ENCODE data around the gene MEI1.
"Not testable (repeated sequence)": the region's sequence is repeated elsewhere in the genome, so short reads cannot be mapped to it uniquely, and the experiment has no call there.

Gene MEI1

DNA sequence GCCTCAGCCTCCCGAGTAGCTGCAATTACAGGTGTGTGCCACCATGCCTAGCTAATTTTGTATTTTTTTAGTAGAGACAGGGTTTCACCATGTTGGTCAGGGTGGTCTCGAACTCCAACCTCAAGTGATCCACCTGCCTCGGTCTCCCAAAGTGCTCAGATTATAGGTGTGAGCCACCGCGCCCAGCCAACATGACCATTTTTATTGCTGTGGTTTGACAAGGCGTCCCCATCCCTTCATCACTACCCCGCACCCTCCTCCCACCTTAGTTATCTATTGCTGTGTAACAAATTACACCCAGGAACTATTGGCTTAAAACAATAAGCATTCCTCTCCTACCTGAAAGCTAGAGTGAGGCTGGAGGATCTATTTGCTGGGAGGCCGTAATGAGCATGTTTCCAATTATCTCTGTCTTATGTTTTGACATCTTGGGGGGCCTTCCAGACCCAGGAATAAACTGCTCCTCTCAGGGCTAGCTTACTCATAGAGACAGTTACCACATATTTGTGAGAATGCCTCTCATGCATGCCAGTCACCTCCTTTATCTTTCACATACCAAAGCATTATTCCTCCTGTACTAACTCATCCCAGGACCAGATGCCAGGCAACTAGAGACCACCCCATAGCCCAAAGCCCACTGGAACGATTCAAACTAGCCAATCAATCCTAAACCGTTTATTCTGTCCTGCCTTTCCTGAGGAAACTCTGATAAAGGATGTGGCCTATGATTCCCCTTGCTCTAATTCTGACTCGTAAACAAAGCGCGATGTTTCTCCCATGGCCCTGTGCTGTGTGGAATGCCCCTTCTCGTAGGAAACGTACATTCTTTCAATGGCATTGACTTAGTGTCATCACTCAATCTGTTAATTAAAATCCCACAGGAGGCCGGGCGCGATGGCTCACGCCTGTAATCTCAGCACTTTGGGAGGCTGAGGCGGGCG lies 30.1 kb upstream of the MEI1 start:
- TF ChIP-seq, protein P1, sequence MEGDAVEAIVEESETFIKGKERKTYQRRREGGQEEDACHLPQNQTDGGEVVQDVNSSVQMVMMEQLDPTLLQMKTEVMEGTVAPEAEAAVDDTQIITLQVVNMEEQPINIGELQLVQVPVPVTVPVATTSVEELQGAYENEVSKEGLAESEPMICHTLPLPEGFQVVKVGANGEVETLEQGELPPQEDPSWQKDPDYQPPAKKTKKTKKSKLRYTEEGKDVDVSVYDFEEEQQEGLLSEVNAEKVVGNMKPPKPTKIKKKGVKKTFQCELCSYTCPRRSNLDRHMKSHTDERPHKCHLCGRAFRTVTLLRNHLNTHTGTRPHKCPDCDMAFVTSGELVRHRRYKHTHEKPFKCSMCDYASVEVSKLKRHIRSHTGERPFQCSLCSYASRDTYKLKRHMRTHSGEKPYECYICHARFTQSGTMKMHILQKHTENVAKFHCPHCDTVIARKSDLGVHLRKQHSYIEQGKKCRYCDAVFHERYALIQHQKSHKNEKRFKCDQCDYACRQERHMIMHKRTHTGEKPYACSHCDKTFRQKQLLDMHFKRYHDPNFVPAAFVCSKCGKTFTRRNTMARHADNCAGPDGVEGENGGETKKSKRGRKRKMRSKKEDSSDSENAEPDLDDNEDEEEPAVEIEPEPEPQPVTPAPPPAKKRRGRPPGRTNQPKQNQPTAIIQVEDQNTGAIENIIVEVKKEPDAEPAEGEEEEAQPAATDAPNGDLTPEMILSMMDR (IDR thresholded peaks at IDR 0.05; ENCODE audit: low read depth, low read length) = no peak
- H3K4me3 ChIP-seq (ENCODE audit: low read depth, low read length) = no peak overlapping the region

DNA sequence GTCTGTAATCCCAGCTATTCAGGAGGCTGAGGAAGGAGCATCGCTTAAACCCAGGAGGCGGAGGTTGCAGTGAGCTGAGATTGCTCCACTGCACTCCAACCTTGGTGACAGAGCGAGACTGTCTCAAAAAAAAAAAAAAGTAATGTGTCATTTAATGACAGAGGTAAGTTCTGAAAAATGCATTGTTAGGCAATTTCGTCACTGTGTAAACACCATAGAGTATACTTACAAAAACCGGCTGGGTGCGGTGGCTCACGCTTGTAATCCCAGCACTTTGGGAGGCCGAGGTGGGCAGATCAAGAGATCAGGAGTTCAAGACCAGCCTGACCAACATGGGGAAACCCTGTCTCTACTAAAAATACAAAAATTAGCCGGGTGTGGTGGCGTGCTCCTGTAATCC lies 27.2 kb upstream of the MEI1 start:
- H3K4me3 ChIP-seq (ENCODE audit: low read depth, low read length) = not testable (repeated sequence)

DNA sequence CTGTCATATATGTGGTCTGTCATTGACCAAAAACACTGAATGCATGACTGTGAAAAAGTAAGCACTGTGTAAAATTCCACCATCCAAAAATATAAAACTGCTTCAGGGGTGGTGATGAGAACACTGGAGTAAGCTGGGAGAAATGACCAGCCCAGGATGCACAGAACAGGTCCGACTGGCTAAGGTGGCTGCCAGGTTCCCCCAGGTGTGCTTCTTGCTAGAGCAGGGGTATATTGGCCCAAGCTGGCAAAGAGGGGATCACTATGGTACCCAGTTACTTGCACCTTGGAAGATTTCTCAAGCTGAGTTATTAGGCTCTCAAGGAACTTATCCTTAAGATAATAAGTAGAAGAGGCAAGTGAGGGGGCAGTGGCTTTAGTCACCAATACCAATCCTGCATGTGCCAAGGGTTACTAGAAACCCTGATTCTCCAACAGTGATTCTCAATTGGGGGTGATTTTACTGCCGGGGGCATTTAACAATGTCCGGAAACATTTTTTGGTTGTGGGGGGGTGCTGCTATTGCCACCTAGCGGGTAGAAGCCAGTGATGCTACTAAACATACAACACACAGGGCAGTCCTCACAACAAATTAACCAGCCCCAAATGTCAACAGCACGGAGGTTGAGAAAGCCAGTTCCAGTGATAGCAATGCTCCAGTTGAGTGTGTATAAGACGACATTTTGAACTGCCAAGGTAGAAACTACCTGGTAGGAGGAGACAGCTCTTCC lies 26.4 kb upstream of the MEI1 start:
- TF ChIP-seq, protein P1 (IDR thresholded peaks at IDR 0.05; ENCODE audit: low read depth, low read length) = no peak
- H3K4me3 ChIP-seq (ENCODE audit: low read depth, low read length) = no peak overlapping the region

DNA sequence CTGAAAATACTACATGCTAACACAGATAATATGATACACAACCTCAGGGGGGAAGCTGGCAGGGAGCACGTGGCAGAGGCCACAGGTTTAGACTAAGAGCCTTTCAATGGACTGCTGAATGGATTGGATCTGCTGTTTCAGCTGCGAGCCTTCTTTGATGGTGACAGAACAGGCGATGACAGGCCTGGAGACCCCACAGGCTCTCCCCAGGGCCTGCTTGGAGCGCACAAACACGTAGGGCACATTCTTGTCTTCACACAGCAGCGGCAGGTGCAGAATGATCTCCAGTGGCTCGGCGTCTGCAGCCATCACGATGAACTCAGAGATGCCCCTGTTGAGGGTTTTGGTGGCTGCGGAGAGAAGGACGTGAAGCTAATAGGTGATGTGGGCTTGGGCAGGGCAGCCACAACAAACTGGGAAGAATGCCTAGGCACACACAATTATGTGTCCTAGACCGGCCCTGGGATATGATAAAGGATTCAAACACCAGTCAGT lies 24.4 kb upstream of the MEI1 start:
- TF ChIP-seq, protein P1 (IDR thresholded peaks at IDR 0.05; ENCODE audit: low read depth, low read length) = no peak
- no peak overlapping the region for H3K4me3 ChIP-seq (ENCODE audit: low read depth, low read length)

DNA sequence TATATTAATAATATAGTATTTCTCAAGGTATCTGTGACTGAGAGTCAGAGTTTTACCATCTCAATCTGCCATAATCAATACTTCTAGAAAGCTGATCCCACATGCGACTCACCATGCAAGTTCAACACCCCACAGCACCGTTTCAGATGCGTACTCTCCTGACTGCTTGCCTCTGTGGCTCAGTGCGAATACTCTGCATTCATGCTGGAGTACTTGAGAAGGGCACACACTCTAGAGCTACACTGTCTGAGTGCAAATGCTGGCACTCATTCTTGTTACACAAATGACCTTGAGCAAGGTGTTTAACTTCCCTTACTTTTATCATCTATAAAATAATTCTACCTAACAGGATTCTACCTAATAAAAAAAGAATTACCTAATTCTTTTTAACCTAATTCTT lies 23.2 kb upstream of the MEI1 start:
- H3K4me3 ChIP-seq (ENCODE audit: low read depth, low read length) = no peak overlapping the region

DNA sequence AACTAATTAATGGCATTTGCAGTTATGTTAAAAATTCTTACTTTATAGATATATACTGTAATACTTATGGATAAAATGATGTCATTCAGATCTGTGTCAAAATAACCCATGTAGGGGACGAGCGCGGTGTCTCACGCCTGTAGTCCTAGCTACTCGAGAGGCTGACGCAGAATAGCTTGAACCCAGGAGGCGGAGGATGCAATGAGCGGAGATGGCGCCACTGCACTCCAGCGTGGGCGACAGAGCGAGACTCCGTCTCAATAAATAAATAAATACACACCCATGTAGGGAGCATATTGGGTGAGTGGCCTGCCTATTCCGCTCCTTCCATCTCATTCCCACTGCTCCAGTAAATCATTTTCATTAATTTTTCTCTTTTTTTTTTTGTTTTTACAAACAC lies 17.7 kb upstream of the MEI1 start:
- TF ChIP-seq, protein P1 (IDR thresholded peaks at IDR 0.05; ENCODE audit: low read depth, low read length) = no peak
- H3K4me3 ChIP-seq (ENCODE audit: low read depth, low read length) = peak overlapping the region; percentile 68

More for the DNA sequence above, 23.2 kb upstream of the MEI1 start:
- TF ChIP-seq, protein P1 (IDR thresholded peaks at IDR 0.05; ENCODE audit: low read depth, low read length) = no peak

DNA sequence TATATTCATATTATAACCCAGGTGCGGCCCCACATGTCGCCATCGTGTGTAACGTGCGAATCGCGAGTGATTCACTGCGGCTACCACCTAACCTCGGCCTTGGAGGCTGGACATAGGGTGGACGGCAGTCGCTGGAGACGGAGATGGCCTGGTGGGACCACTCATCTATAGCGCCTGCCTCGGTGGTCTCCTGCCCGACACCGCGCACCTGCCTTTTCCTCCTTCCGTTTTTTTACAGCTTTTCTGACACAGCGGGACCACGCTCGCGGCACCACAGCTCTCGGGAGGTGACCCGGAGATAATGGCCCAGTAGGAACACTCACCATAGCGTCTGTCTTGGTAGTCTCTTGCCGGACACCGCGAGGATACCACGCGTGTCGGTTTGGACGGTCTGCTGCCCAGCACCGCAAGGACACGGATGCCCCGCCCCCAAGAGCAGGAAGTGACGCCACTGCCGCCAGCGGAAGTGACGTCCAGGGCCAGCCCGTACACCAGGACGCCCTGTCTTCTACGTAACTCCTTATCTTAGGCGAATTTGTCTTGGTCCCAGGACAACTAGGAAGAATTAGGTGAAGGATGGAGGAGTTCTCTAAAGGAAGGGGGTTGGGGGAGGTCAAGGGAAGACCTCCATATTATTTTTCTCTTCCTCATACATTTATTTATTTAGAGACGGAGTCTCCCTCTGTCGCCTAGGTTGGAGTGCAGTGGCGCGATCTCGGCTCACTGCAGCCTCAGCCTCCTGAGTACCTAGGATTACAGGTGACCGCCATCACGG lies 17.1 kb upstream of the MEI1 start:
- TF ChIP-seq, protein P1 (IDR thresholded peaks at IDR 0.05; ENCODE audit: low read depth, low read length) = no peak
- H3K4me3 ChIP-seq (ENCODE audit: low read depth, low read length) = peak overlapping the region; percentile 68
